ENCODE measurements around the gene ZNF829.

Gene ZNF829

GRCh38 chr19:36915992-36916830 is at the start of gene ZNF829, which contains the start of gene ZNF568:
Gene ZNF829 (minus strand): TSS chr19:36916291. CDS start chr19:36915167, 1,124 bp downstream.
Gene ZNF568 (plus strand): TSS chr19:36916332. CDS start chr19:36922771, 6,439 bp downstream.
- DNase-seq (ENCODE audit: low read depth), result peak; percentile 80

GRCh38 chr19:36963280-36963679 is 47.2 kb upstream of the ZNF829 start:
- no peak for DNase-seq (ENCODE audit: low read depth)

DNA sequence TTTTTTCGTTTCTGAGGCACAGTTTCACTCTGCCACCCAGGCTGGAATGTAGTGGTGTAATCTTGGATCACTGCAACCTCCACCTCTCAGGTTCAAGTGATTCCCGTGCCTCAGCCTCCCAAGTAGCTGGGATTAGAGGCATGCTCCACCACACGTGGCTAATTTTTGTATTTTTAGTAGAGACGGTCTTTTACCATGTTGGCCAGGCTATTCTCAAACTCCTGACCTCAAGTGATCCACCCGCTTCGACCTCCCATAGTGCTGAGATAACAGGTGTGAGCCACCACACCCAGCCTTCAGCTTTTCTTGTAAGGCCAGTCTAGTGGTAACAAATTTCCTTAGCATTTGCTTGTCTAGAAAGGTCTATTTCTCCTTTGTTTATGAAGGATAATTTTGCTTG is 46.3 kb upstream of the ZNF829 start:
- no peak for DNase-seq (ENCODE audit: low read depth)

GRCh38 chr19:36950335-36951119 is 34.4 kb upstream of the ZNF829 start:
- no peak for DNase-seq (ENCODE audit: low read depth)

GRCh38 chr19:36939153-36939552 is 23.1 kb upstream of the ZNF829 start:
- no peak for DNase-seq (ENCODE audit: low read depth)

- DNase-seq (ENCODE audit: low read depth), result no peak
Measured at GRCh38 chr19:36931684-36932083, 15.6 kb upstream of the ZNF829 start.

GRCh38 chr19:36918090-36918489 is 2.0 kb upstream of the ZNF829 start:
- DNase-seq (ENCODE audit: low read depth), result no peak

- DNase-seq (ENCODE audit: low read depth), result no peak
Measured at GRCh38 chr19:36916991-36917390, 900 bp upstream of the ZNF829 start.

GRCh38 chr19:36898422-36898821 is 17.7 kb downstream of the ZNF829 start:
- no peak for DNase-seq (ENCODE audit: low read depth)

- DNase-seq (ENCODE audit: low read depth), result no peak
Measured at GRCh38 chr19:36894849-36895383, 21.2 kb downstream of the ZNF829 start.

DNA sequence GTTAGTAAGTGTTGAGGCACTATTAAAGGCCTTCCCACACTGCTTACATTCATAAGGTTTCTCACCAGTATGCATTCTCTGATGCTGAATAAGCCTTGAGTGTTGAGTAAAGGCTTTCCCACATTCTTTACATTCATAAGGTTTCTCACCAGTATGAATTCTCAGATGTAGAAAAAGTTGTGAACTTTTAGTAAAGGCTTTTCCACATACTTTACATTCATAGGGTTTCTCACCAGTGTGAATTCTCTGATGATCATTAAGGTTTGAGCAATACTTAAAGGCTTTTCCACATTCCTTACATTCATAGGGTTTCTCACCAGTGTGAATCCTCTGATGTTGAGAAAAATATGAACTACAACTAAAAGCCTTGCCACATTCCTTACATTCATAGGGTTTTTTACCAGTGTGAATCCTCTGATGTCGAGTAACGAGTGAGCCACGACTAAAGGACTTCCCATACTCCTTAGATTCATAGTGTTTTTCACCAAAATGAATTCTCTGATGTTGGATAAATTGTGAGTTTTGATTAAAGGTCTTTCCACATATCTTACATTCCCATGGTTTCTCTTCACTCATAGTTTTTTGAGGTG is 24.2 kb downstream of the ZNF829 start:
- no peak for DNase-seq (ENCODE audit: low read depth)

GRCh38 chr19:36876993-36877938 is 38.8 kb downstream of the ZNF829 start:
- no peak for DNase-seq (ENCODE audit: low read depth)

GRCh38 chr19:36851898-36852297 is 64.2 kb downstream of the ZNF829 start:
- no peak for DNase-seq (ENCODE audit: low read depth)

DNA sequence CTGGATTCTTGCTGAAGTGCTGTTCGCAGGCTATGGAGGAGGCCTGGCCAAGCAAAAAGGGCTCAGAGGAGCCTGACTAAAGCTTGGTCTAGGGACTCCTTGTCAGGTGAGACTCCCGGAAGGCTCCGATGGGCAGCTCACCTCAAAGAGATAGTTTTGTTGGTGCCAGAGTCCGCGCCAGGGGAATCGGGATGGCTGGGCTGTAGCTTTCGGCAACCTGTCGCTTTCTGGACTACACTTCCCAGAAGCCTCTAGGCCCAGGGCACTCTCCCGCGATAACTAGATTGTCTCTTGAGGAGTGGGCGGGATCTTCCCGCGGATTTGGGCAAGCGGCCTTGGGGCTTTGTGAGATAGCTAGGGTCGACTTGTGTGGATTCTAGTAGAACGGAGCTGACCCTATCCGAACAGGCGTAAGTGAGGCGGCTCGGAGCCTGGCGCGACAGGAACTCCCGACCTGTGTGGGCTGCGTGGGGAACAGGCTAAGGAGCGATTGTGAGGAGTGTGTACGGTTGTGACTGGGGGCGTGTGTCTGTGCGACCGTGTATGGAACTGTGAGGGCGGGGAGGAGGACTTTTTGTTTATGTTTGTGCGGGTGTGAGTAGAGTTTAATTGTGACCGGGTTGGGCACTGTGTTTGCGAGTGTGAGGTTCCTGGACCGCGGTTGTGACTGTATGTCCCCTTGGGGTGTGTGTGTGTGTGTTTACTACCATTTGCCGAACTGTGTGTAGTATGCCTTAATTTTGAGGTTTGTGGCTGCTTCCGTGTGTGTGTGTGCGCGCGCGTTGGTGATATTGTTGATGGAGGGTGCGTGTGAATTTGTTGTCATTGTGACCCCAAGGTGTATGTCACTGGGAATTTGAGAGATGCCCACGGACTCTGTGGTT is 65.3 kb downstream of the ZNF829 start, which contains the start of gene ZNF345:
Gene ZNF345 (plus strand): TSS at position 318 of the 884 bp plus-strand sequence. CDS start 25,955 bp downstream, outside the sequence.
- DNase-seq (ENCODE audit: low read depth), result peak; percentile 76

GRCh38 chr19:36849701-36850558 is 66.2 kb downstream of the ZNF829 start:
- DNase-seq (ENCODE audit: low read depth), result peak; percentile 86

GRCh38 chr19:36847968-36848367 is 68.1 kb downstream of the ZNF829 start:
- no peak for DNase-seq (ENCODE audit: low read depth)

DNA sequence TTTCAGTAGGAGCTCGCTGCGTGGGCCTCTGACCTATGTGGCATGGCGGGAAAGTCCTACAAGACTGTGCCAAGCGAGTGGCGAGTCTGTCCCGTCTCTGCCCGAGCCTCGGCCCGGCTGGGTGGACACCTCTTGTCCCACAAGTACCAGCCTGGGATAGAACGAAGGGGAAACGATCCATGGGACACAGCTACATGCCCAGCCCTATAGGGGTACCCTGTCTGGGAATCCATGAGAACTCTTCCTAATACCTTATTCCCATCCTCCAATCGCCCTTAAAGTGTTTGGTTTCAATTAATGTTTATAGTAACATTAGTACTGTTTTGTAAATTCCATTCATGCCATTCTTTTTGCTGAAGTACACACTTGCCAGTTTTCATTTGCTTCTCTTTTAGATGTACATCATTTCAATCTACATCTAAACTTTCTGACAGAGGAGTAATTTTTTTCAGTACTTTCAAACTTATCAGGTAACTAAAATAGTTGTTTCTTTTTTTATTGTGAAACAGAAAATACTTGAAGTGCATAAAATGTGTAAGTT is 77.2 kb downstream of the ZNF829 start:
- DNase-seq (ENCODE audit: low read depth), result no peak
